Right cardiac atrium (tissue), 5 donors: ENCODE results near the gene CFAP43. TPM values are rescaled to one million over a fixed set of nuclear protein-coding genes. Genes with fewer than 3 reads are reported as not detected.

Source experiments
- ATAC-seq, 2 donors: fragments of 200-7000 bp; cut with Tn5 transposase; one replicate each; pipeline versions ENCODE4 v1.8.0 to v1.9.1; 2020; ENCODE audit warnings: moderate library complexity in 2 of 2, mild to moderate bottlenecking in 1 of 2
- DNase-seq, 3 donors: peaks; one replicate each; pipeline ENCODE4 v3.0.0-alpha.2; 2020
- H3K27ac ChIP-seq: one replicate; pipeline ENCODE4 v1.5.1; 2013; ENCODE audit warnings: mild to moderate bottlenecking, low read length, control low read depth, moderate library complexity
- H3K27me3 ChIP-seq: one replicate; pipeline ENCODE4 v1.6.1; 2013; ENCODE audit not compliant: control insufficient read depth, insufficient read depth
- H3K4me1 ChIP-seq: one replicate; pipeline ENCODE4 v1.6.1; 2013; ENCODE audit warnings: low read length; ENCODE audit not compliant: control insufficient read depth, insufficient read depth
- H3K4me3 ChIP-seq: one replicate; pipeline ENCODE4 v1.5.1; 2013; ENCODE audit warnings: low read length, control low read depth
- H3K9me3 ChIP-seq: one replicate; pipeline ENCODE4 v1.6.1; 2013; ENCODE audit warnings: low read length; ENCODE audit not compliant: control insufficient read depth
- WGBS: extraction: QIAGEN DNeasy Blood & Tissue Kit; methylation state at CpG from one replicate; pipeline ENCODE4 v1.1.7; 2013; 5-methylcytosine and 5-hydroxymethylcytosine counted together
- intact Hi-C, 4 donors: fragments of 100-400 bp; cut with DNase I; formaldehyde crosslinking; loops; one replicate each; pipeline versions ENCODE4 v1.11.0 to v1.14.0; 2022 to 2023
- polyA plus RNA-seq: library from polyadenylated mRNA; stranded (reverse); fragments of 200-250 nt; gene quantifications from one replicate; pipeline ENCODE4 v1.2.3, GENCODE V29; 2013
- total RNA-seq, 4 donors: library from RNA; stranded (reverse); fragmentation: NEBNext Ultra II Directional; extraction: Animal tissue kit (Norgen Biotek cat#: 25700); gene quantifications; one replicate each; pipeline ENCODE4 v1.2.1, GENCODE V29; 2021
- donor health status: healthy with polysubstance abuse.
- donor health status: DM: no; HTN: yes; CAD: no.
- donor health status: DM: no; HTN: no; CAD: no.
- donor health status: DM: no; HTN: yes; CAD: no; lungs with severe emphysema.
- donor health status: DM: yes; HTN: yes; CAD: no.

CFAP43 gene
- total and polyA plus RNA-seq, 5 donors, result 0.09 to 0.35 (median 0.18) TPM

DNA sequence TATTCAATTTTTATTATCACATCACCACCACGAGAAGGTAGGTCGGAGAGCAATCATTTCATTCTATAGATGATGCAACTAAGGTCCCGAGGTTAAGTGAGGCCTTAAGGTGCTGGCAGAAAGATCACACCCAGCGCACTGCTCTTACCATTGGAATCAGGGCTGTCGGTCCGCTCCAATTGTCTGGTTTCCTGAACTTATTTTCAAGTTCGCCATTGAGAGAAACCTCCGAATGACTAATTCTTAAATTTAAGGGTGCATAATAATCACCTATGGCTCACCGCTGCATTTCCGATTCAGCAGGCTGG is 36.2 kb upstream of the CFAP43 start:
- H3K4me3 ChIP-seq, result peak overlapping the region; percentile 91
- H3K27me3 ChIP-seq, result no peaks in the 10 kb centered on the region
- intact Hi-C loops, result no loop called here
- H3K27ac ChIP-seq, result peak overlapping the region; percentile 86
- no peak for DNase-seq
- H3K4me1 ChIP-seq, result peaks cover 7% of the 10 kb centered on the region
- ATAC-seq, result no peak
- no peaks in the 10 kb centered on the region for H3K9me3 ChIP-seq
- WGBS, result 10% methylated on average over 10 of the region's 10 CpGs

DNA sequence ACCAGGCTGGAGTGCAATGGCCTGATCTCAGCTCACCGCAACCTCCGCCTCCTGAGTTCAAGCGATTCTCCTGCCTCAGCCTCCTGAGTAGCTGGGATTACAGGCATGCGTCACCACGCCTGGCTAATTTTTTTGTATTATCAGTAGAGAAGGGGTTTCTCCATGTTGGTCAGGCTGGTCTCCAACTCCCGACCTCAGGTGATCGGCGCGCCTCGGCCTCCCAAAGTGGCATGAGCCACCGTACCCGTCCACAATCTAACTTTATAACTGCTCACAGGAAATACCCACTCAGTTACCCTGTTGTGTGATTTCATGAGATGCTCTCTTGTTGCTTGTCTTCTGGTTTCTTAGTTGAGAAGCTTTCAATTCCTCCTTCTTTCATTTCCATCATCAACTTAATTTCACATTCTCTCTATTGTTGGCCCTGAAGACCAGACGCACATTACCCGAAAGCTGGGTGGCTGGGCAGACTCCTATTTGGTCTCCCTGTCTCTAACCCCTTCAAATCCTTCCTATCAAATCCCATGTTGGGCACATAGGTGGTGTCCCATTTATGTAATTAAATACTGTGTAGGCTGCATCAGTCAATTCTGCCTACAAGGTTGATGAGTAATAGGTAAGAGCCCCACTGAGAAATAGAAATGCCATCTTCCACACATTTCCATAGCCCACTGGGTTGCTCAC is 35.7 kb upstream of the CFAP43 start:
- peak in 1 of 3 donors; percentile 47 for DNase-seq
- intact Hi-C loops, result no loop called here
- no peak overlapping the region for H3K27ac ChIP-seq
- H3K27me3 ChIP-seq, result no peaks in the 10 kb centered on the region
- no peak for ATAC-seq
- H3K4me3 ChIP-seq, result peak overlapping the region; percentile 91
- H3K4me1 ChIP-seq, result peaks cover 7% of the 10 kb centered on the region
- WGBS, result 91% methylated on average over 14 of the region's 14 CpGs
- no peaks in the 10 kb centered on the region for H3K9me3 ChIP-seq

DNA sequence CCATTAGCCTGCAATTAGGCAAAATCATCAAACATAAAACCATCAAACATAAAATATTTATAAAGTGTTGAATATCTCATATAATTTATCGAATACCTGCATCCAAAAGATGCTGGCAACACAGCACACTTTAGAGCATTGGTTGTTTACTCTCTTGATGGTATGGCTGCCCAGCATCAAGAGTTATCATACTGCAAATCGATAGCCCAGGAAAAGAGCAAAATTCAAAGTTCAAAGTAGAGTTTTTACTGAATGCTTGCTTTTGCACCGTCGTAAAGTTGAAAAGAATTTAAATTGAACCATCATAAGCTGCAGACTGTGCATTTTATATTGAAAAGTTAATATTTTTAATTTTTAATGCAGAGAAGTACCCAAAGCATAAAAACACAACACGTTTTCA is 32.6 kb upstream of the CFAP43 start:
- Histone ChIP-seq H3K4me3 (no peak overlapping the region), H3K4me1 (peaks cover 9% of the 10 kb centered on the region), H3K27me3 (no peaks in the 10 kb centered on the region), H3K27ac (no peak overlapping the region), H3K9me3 (no peaks in the 10 kb centered on the region)
- intact Hi-C loops, result no loop called here
- 90% methylated on average over 5 of the region's 5 CpGs for WGBS
- ATAC-seq (no peak), DNase-seq (no peak)

DNA sequence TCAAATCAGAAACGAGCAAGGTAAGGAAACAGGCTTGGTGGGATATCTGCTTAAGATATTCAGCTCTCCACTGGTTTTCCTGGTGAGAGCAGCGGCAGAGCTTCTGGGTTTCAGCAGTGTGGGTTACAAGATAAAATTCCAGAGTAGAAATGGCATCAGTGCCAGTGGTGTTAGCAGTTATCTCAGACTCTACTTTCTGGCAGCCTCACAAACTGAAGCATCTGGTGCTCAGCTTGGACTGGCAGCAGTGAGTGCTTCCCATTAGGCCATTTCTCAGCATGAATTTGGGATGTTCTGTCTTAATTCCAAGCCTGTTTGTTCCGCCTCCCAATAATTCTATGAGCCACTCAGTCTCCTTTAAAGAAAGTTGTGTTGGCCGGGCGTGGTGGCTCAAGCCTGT is 29.9 kb upstream of the CFAP43 start:
- DNase-seq (no peak), ATAC-seq (peak; percentile 38 to 71)
- intact Hi-C loops, result no loop called here
- Histone ChIP-seq H3K27me3 (no peaks in the 10 kb centered on the region), H3K9me3 (no peaks in the 10 kb centered on the region), H3K4me3 (no peak overlapping the region), H3K27ac (peak overlapping the region; percentile 81), H3K4me1 (peaks cover 4% of the 10 kb centered on the region)
- WGBS, result 69% methylated on average over 5 of the region's 5 CpGs

- WGBS, result 9% methylated on average over 3 of the region's 3 CpGs
- no peak overlapping the region for H3K27ac ChIP-seq
- DNase-seq (no peak), ATAC-seq (peak in 1 of 2 donors; percentile 66)
- H3K27me3 ChIP-seq, result no peaks in the 10 kb centered on the region
- H3K9me3 ChIP-seq, result no peaks in the 10 kb centered on the region
- H3K4me3 ChIP-seq, result no peak overlapping the region
- intact Hi-C loops, result no loop called here
- peaks cover 4% of the 10 kb centered on the region for H3K4me1 ChIP-seq
These were observed 28.6 kb upstream of the CFAP43 start for GRCh38 chr10:104260775-104261115.

- Histone ChIP-seq H3K9me3 (no peaks in the 10 kb centered on the region), H3K4me3 (no peak overlapping the region), H3K4me1 (peaks cover 4% of the 10 kb centered on the region), H3K27ac (peak overlapping the region; percentile 73), H3K27me3 (no peaks in the 10 kb centered on the region)
- WGBS, result 53% methylated on average over 6 of the region's 6 CpGs
- no peak for DNase-seq
- peak; percentile 46 to 60 for ATAC-seq
- intact Hi-C loops, result no loop called here
These were observed 28.0 kb upstream of the CFAP43 start for GRCh38 chr10:104259999-104260774.

GRCh38 chr10:104259456-104259855 is 27.3 kb upstream of the CFAP43 start:
- WGBS, result 76% methylated on average over 3 of the region's 3 CpGs
- no peak for DNase-seq
- intact Hi-C loops, result no loop called here
- peak overlapping the region; percentile 44 for H3K27ac ChIP-seq
- ATAC-seq, result no peak
- H3K9me3 ChIP-seq, result no peaks in the 10 kb centered on the region
- H3K4me1 ChIP-seq, result peaks cover 4% of the 10 kb centered on the region
- H3K4me3 ChIP-seq, result no peak overlapping the region
- no peaks in the 10 kb centered on the region for H3K27me3 ChIP-seq

- Histone ChIP-seq H3K4me3 (no peak overlapping the region), H3K27me3 (no peaks in the 10 kb centered on the region), H3K9me3 (no peaks in the 10 kb centered on the region), H3K27ac (no peak overlapping the region), H3K4me1 (peaks cover 4% of the 10 kb centered on the region)
- ATAC-seq (no peak), DNase-seq (no peak)
- 64% methylated on average over 3 of the region's 3 CpGs for WGBS
- intact Hi-C loops, result no loop called here
These were observed 26.0 kb upstream of the CFAP43 start for GRCh38 chr10:104258209-104258608.

DNA sequence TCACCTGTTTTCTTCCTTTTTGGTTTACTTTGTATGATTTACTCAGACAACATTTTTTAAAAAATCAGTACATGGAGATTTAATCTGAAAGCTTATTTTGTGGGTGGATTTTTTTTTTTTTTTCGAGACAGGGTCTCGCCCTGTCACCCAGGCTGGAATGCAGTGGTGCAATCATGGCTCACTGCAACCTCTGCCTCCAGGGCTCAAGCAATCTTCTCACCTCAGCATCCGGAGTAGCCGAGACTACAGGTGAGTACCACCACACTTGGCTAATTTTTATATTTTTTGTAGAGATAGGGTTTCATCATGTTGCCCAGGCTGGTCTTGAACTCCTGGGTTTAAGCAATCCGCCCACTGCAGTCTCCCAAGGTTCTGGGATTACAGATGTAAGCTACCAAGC is 25.1 kb upstream of the CFAP43 start:
- ATAC-seq (no peak), DNase-seq (no peak)
- intact Hi-C loops, result no loop called here
- H3K9me3 ChIP-seq, result no peaks in the 10 kb centered on the region
- no peak overlapping the region for H3K27ac ChIP-seq
- peaks cover 4% of the 10 kb centered on the region for H3K4me1 ChIP-seq
- H3K4me3 ChIP-seq, result no peak overlapping the region
- 96% methylated on average over 5 of the region's 5 CpGs for WGBS
- no peaks in the 10 kb centered on the region for H3K27me3 ChIP-seq

GRCh38 chr10:104256335-104256961 is 24.3 kb upstream of the CFAP43 start:
- no peaks in the 10 kb centered on the region for H3K9me3 ChIP-seq
- peak overlapping the region; percentile 90 for H3K4me3 ChIP-seq
- H3K4me1 ChIP-seq, result peaks cover 2% of the 10 kb centered on the region
- no peak for ATAC-seq
- H3K27me3 ChIP-seq, result no peaks in the 10 kb centered on the region
- WGBS, result 8% methylated on average over 1 of the region's 1 CpG
- intact Hi-C loops, result no loop called here
- H3K27ac ChIP-seq, result peak overlapping the region; percentile 48
- DNase-seq, result no peak

DNA sequence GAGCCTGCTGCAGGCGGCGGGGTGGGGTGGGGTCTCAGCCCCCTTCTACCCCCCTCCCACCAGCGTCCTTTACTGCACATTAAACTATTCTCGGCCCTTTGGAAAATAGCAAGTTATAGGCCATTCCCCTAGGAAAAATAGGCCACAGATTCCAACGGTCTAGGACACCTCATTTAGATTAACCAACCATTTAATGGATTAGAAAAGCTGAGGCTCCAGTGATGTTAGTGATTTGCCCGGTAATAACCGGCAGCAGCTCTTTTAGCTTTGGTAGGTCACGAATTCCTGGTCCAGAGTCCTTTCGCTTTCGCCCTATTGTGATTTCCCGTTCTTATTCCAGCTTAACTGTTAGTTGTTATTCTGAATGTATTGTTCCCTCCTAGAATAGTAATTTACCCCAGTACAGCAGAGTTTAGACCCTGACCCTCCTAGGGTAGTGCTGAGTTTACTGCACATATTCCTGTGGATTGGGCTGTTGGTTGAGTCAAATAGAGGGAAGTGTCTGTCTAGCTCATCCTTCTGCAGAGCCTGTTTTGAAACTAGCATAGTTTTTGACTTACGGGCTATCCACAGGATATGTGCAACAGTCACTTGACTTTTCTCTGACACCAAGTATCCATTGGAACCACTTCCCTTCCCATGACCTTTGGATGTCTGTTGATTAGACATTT is 23.3 kb upstream of the CFAP43 start:
- no peak for DNase-seq
- Histone ChIP-seq H3K9me3 (no peaks in the 10 kb centered on the region), H3K27ac (peak overlapping the region; percentile 99), H3K4me1 (peaks cover 2% of the 10 kb centered on the region), H3K27me3 (no peaks in the 10 kb centered on the region), H3K4me3 (peak overlapping the region; percentile 90)
- intact Hi-C loops, result no loop called here
- WGBS, result under 1% methylated on average over 12 of the region's 12 CpGs
- ATAC-seq, result peak; percentile 65 to 68
